Endothelial cell (in vitro differentiated cells): ENCODE results near the gene SMURF1. TPM values are rescaled to one million over a fixed set of nuclear protein-coding genes. Genes with fewer than 3 reads are reported as not detected.

Experiments used
- DNase-seq: peaks from one replicate; pipeline ENCODE4 v3.0.0; 2021; ENCODE audit warnings: low spot score
- H3K27ac Mint-ChIP-seq: one replicate; pipeline ENCODE4 v1.8.0; 2021; ENCODE audit warnings: mixed read lengths, inconsistent platforms; ENCODE audit not compliant: unreplicated experiment
- H3K27me3 Mint-ChIP-seq: one replicate; pipeline ENCODE4 v1.8.0; 2021; ENCODE audit warnings: mild to moderate bottlenecking, moderate library complexity, mixed read lengths, inconsistent platforms; ENCODE audit not compliant: unreplicated experiment
- H3K36me3 Mint-ChIP-seq: one replicate; pipeline ENCODE4 v1.8.0; 2021; ENCODE audit warnings: mild to moderate bottlenecking, low read depth, mixed read lengths, inconsistent platforms; ENCODE audit not compliant: unreplicated experiment
- H3K4me1 Mint-ChIP-seq: one replicate; pipeline ENCODE4 v1.8.0; 2021; ENCODE audit warnings: mild to moderate bottlenecking, mixed read lengths, inconsistent platforms; ENCODE audit not compliant: unreplicated experiment
- H3K4me3 Mint-ChIP-seq: one replicate; pipeline ENCODE4 v1.8.0; 2021; ENCODE audit warnings: mild to moderate bottlenecking, mixed read lengths, inconsistent platforms; ENCODE audit not compliant: unreplicated experiment
- H3K9me3 Mint-ChIP-seq: one replicate; pipeline ENCODE4 v1.8.0; 2021; ENCODE audit warnings: mixed read lengths, inconsistent platforms; ENCODE audit not compliant: unreplicated experiment
- total RNA-seq: library from RNA; stranded (reverse); fragmentation: NEBNext Ultra II Directional; extraction: Animal tissue kit (Norgen Biotek cat#: 25700); gene quantifications from one replicate; pipeline ENCODE4 v1.2.1, GENCODE V29; 2021; ENCODE audit not compliant: unreplicated experiment
- TF ChIP-seq, protein P1 (sequence below): fragments of 200-600 bp; sonication (generic); IDR thresholded peaks from one replicate; pipeline ENCODE4 v1.5.0; 2021; ENCODE audit warnings: antibody characterized with exemption; ENCODE audit not compliant: unreplicated experiment

Gene SMURF1
- total RNA-seq, 1 donor from 2014 or later = 32.5 TPM

DNA sequence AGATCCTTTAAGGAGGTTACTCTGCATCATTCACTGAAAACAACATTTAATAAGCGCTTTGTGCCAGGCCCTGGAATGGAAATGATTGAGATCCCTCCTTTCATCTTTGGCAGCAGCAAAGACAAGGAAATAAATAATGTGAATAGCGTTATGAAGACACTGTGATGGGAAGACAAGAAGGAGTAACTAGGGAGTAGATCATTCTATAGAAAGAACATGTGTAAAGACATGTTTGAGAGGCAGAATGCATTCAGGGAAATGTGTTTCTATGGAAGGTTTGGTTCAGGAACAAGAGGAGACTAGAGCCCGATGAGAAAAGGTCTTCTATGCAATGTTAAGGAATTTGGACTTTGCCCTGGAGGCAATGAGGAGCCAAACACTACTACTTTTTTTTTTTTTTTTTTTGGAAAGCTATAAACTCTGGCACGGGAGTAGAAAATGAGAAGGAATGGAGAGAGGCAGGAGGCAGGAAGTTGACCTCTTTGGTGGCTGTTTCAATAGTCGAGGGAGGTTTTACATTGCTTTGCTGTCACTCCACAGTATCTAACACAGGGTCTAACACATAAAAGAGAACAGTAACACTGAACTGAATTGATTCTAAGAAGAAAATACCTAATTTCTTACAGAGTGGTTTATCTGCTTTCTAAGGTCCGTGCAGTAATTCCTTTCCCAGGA, 44.9 kb downstream of the SMURF1 start:
- Mint-ChIP-seq H3K36me3 (peaks cover 8% of the 10 kb centered on the region), H3K4me1 (peaks cover 9% of the 10 kb centered on the region), H3K27ac (peak overlapping the region; percentile 2), H3K4me3 (no peak overlapping the region), H3K27me3 (no peaks in the 10 kb centered on the region), H3K9me3 (no peaks in the 10 kb centered on the region)
- TF ChIP-seq, protein P1, sequence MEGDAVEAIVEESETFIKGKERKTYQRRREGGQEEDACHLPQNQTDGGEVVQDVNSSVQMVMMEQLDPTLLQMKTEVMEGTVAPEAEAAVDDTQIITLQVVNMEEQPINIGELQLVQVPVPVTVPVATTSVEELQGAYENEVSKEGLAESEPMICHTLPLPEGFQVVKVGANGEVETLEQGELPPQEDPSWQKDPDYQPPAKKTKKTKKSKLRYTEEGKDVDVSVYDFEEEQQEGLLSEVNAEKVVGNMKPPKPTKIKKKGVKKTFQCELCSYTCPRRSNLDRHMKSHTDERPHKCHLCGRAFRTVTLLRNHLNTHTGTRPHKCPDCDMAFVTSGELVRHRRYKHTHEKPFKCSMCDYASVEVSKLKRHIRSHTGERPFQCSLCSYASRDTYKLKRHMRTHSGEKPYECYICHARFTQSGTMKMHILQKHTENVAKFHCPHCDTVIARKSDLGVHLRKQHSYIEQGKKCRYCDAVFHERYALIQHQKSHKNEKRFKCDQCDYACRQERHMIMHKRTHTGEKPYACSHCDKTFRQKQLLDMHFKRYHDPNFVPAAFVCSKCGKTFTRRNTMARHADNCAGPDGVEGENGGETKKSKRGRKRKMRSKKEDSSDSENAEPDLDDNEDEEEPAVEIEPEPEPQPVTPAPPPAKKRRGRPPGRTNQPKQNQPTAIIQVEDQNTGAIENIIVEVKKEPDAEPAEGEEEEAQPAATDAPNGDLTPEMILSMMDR = no peak
- DNase-seq = no peak

DNA sequence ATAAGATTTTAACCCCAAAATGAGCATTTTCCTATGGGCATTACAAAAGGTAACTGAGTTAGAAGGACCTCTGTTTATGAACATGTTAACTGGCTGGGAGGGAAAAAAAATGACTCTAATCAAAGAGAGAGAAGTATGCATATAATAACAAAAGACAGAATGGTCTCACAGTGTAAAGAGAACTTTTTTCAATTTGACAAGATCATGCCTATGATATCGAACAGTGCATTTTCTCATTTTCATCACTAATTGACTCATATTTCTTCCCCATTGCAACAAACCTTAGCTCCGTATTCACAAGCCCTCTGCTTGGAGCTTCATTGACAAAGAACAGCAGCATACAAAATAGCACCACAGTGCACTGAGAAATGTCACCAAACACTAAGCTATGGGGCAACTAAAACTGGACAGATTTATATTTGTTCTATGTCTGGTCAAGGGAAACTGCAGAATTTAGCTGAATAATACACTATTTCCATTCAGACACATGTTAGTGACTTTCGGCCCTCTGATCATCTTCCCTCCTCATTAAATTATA, 45.6 kb downstream of the SMURF1 start:
- H3K27me3 Mint-ChIP-seq = no peaks in the 10 kb centered on the region
- peaks cover 8% of the 10 kb centered on the region for H3K36me3 Mint-ChIP-seq
- no peak overlapping the region for H3K27ac Mint-ChIP-seq
- H3K4me3 Mint-ChIP-seq = no peak overlapping the region
- no peaks in the 10 kb centered on the region for H3K9me3 Mint-ChIP-seq
- H3K4me1 Mint-ChIP-seq = peaks cover 9% of the 10 kb centered on the region
- DNase-seq = no peak
- TF ChIP-seq, protein P1 = no peak

DNA sequence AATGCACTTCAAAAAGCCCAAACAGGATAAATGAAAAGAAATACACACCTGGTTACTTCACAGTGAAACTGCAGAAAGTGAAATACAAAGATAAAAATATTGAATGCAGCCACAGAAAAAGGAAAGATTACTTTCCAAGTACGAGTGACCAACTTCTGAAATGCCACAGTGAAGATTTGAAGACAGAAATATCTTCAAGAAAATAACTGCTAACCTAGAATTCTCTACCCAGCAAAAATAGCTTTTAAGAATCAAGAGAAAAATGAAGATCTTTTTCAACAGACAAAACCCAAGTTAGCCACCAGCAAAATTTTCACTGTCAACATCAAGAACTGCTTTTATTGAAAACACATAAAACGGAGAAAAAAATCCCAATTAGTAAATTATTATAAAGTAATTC, 46.2 kb downstream of the SMURF1 start:
- H3K4me1 Mint-ChIP-seq = peaks cover 9% of the 10 kb centered on the region
- H3K27me3 Mint-ChIP-seq = no peaks in the 10 kb centered on the region
- no peak overlapping the region for H3K27ac Mint-ChIP-seq
- peaks cover 8% of the 10 kb centered on the region for H3K36me3 Mint-ChIP-seq
- TF ChIP-seq, protein P1 = no peak
- H3K9me3 Mint-ChIP-seq = no peaks in the 10 kb centered on the region
- no peak for DNase-seq
- no peak overlapping the region for H3K4me3 Mint-ChIP-seq

DNA sequence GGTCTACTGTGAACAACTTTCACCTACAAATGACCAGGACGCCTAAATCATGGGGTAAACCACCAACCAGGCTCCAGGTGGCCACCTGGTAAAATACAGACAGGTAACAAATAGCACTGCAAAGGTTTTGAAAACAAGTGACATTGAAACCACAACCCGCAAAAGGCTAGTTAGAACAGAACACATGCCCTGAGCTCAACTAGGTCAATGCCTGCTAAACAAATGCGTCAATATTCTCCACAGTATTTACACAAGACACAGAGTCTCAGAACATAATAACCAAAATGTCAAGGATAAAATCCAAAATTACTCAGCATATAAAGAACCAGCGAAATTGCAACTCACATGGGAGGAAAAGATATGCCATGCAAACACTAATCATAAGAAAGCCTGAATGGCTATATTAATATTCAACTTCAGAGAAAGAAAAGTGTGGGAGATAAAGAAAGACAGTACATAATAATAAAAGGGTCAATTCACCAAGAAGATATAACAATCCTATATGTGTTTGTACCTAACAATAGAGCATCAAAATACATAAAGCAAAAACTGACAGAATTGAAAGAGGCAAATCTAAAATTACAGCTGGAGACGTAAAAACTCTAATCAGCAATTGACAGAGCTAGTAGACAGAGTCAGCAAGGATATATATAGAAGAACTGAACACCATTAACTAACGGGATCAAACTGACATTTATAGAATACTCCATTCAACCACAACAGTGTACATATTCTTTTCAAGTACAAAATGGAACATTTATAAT, 47.6 kb downstream of the SMURF1 start:
- H3K27ac Mint-ChIP-seq = no peak overlapping the region
- peaks cover 8% of the 10 kb centered on the region for H3K36me3 Mint-ChIP-seq
- H3K4me1 Mint-ChIP-seq = peaks cover 9% of the 10 kb centered on the region

More for the DNA sequence above, 47.6 kb downstream of the SMURF1 start:
- Mint-ChIP-seq H3K4me3 (no peak overlapping the region), H3K9me3 (no peaks in the 10 kb centered on the region), H3K27me3 (no peaks in the 10 kb centered on the region)
- TF ChIP-seq, protein P1 = no peak
- DNase-seq = no peak
